Neutrophil (primary cell): ENCODE results near the gene PRM3.

Experiments
- H3K27ac ChIP-seq: fragments of 200-600 bp; sonication (generic); 2 replicates; pipeline ENCODE4 v1.5.1; 2016; ENCODE audit warnings: mild to moderate bottlenecking, moderate library complexity
- H3K27me3 ChIP-seq: fragments of 200-600 bp; sonication (generic); 2 replicates; pipeline ENCODE4 v1.6.0; 2016; ENCODE audit warnings: mild to moderate bottlenecking
- H3K36me3 ChIP-seq: fragments of 200-600 bp; sonication (generic); 2 replicates; pipeline ENCODE4 v1.5.1; 2017
- H3K4me1 ChIP-seq, 2 experiments: fragments of 200-600 bp in 1 of 2; sonication (generic) in 1 of 2; 1 replicate in 1 of 2; 2 replicates in 1 of 2; pipeline versions ENCODE4 v1.5.1 to v1.6.1; 2013 to 2016; ENCODE audit warnings: low read depth in 1 of 2, low read length in 1 of 2, mild to moderate bottlenecking in 1 of 2, moderate library complexity in 1 of 2; ENCODE audit not compliant: control insufficient read depth in 1 of 2, insufficient read depth in 1 of 2
- H3K4me3 ChIP-seq, 2 experiments: fragments of 200-600 bp in 1 of 2; sonication (generic) in 1 of 2; 1 replicate in 1 of 2; 2 replicates in 1 of 2; pipeline ENCODE4 v1.5.1; 2013 to 2016; ENCODE audit warnings: low read depth in 1 of 2, low read length in 1 of 2, mild to moderate bottlenecking in 1 of 2, moderate library complexity in 1 of 2
- H3K9me3 ChIP-seq: fragments of 200-600 bp; sonication (generic); 2 replicates; pipeline ENCODE4 v1.5.1; 2016
- TF ChIP-seq, protein P1 (sequence below): fragments of 200-600 bp; sonication (generic); IDR thresholded peaks from 2 replicates; pipeline ENCODE4 v1.5.1; 2016; ENCODE audit warnings: antibody characterized with exemption

The PRM3 gene

DNA sequence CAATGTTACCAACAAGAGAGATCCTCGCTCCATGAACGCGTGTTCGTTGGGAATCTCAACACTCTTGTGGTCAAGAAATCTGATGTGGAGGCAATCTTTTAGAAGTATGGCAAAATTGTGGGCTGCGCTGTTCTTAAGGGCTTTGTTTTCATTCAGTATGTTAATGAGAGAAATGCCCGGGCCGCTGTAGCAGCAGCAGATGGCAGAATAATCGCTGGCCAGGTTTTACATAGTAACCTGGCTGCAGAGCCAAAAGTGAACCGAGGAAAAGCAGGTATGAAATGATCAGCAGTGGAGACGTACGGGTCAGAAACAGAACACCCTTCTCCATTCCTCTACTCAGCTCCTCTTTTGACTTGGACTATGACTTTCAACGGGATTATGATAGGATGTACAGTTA is 30.8 kb downstream of the PRM3 start:
- H3K36me3 ChIP-seq: no peaks in the 10 kb centered on the region
- H3K27me3 ChIP-seq: peaks cover 8% of the 10 kb centered on the region
- no peak overlapping the region for H3K27ac ChIP-seq
- no peaks in the 10 kb centered on the region for H3K4me1 ChIP-seq
- no peak overlapping the region for H3K4me3 ChIP-seq
- TF ChIP-seq, protein P1, sequence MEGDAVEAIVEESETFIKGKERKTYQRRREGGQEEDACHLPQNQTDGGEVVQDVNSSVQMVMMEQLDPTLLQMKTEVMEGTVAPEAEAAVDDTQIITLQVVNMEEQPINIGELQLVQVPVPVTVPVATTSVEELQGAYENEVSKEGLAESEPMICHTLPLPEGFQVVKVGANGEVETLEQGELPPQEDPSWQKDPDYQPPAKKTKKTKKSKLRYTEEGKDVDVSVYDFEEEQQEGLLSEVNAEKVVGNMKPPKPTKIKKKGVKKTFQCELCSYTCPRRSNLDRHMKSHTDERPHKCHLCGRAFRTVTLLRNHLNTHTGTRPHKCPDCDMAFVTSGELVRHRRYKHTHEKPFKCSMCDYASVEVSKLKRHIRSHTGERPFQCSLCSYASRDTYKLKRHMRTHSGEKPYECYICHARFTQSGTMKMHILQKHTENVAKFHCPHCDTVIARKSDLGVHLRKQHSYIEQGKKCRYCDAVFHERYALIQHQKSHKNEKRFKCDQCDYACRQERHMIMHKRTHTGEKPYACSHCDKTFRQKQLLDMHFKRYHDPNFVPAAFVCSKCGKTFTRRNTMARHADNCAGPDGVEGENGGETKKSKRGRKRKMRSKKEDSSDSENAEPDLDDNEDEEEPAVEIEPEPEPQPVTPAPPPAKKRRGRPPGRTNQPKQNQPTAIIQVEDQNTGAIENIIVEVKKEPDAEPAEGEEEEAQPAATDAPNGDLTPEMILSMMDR: no peak
- H3K9me3 ChIP-seq: no peaks in the 10 kb centered on the region

DNA sequence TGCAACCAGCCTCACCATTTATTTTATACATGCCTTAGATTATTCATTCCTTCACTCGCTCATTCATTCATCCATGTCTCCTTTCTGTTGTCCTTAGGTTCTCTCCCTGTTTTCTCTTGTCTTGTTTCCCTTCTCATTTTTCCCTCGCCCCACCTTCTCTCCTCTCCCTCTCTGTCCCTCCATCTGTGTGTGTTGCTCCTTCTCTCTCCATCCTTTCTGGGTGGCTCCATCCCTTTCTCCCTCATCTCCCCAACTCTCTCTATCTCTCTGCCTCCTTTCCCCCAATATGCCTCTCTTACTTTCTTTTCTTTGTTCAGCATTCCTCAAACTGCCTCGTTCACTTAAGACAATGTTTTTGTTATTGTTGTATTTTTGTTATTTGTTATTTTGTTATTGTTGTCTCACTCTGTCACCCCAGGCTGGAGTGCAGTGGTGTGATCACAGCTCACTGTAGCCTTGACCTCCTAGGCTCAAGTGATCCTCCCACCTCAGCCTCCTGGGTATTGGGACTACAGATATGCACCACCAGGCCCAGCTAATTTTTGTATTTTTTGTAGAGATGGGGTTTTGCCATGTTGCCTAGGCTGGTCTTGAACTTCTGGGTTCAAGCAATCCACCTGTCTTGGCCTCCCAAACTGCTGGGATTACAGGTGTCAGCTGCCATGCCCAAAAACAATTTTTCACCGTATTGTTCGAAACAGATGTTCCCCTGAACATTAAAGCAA is 31.8 kb downstream of the PRM3 start:
- no peaks in the 10 kb centered on the region for H3K4me1 ChIP-seq
- no peak overlapping the region for H3K4me3 ChIP-seq
- H3K9me3 ChIP-seq: no peaks in the 10 kb centered on the region
- TF ChIP-seq, protein P1: no peak
- peaks cover 8% of the 10 kb centered on the region for H3K27me3 ChIP-seq
- no peaks in the 10 kb centered on the region for H3K36me3 ChIP-seq
- no peak overlapping the region for H3K27ac ChIP-seq

DNA sequence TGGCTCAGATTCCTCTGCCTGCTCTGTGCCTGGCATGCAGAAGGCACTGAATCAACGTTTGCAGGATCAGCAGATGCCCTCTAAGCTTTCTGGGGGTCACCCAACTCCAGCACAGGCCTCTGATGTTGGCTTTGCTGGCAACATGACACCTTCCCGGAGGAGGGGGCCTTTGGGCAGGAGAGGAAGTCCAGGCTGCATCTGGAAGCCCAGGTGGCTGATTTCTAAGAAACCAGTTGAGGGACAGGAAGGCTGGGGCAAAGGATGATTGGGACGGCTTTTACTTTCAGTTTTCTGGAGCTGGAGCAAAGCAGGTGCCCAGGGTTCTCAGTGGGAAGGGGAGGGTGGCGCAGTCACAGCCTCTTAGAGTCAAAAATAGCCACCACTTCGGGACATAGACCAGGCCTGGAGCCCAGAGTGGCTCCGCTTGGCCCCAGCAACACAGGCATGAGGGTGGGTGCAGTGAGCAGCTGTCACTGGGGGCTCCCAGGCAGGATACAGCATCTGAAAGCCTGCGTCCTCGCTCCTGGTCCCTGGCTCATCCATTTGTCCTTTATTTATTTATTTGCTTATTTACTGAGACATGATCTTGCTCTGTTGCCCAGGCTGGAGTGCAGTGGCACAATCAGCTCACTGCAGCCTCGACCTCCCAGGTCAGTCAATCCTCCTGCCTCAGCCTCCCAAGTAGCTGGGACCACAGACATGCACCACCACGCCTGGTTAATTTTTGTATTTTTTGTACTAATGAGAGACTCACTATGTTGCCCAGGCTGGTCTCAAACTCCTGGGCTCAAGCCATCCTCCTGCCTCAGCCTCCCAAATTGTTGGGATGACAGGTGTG is 32.6 kb downstream of the PRM3 start:
- Histone ChIP-seq H3K9me3 (no peaks in the 10 kb centered on the region), H3K4me1 (peaks cover 0 to under 1% of the 10 kb centered on the region in 2 experiments), H3K36me3 (no peaks in the 10 kb centered on the region), H3K27me3 (peaks cover 8% of the 10 kb centered on the region), H3K27ac (no peak overlapping the region), H3K4me3 (no peak overlapping the region)
- TF ChIP-seq, protein P1: no peak

DNA sequence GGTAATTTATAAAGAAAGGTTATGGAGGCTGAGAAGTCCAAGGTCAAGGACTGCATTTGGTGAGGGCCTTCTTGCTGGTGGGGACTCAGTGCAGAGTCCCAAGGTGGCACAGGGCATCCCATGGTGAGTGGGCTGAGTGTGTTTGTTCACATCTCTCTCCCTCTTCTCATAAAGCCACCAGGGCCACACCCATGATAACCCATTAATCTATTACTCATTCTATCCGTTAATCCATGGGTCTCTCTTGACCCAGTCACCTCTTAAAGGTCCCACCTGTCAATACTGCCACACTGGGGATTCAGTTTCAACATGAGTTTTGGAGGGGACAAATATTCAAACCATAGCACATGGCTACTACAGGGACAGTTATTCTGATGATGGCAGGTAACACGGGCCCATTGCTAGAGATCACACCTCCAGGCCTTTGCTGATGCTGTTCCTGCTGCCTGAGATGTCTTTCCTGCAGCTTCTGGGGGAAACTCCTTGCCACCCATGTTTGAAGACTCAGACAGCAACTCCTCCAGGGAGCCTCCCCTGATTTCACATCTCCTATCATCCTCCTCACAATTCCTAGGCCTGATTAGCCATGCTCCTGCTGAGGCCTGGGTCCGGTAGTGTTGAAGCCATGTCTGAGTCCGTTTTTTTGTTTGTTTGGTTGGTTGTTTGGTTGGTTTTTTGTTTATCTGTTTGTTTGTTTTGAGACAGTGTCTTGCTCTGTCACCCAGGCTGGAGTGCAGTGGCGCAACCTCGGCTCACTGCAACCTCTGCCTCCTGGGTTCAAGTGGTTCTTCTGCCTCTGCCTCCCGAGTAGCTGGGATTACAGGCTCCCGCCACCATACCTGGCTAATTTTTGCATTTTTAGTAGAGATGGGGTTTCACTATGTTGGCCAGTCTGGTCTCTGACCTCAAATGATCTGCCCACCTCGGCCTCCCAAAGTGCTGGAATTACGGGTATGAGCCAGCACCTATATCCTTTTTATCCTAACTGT is 33.5 kb downstream of the PRM3 start:
- no peak overlapping the region for H3K27ac ChIP-seq
- peaks cover 8% of the 10 kb centered on the region for H3K27me3 ChIP-seq
- TF ChIP-seq, protein P1: no peak
- no peaks in the 10 kb centered on the region for H3K9me3 ChIP-seq
- no peaks in the 10 kb centered on the region for H3K36me3 ChIP-seq
- H3K4me1 ChIP-seq: peaks cover 8 to 9% of the 10 kb centered on the region in 2 experiments
- no peak overlapping the region for H3K4me3 ChIP-seq
